GM21529 (cell line): ENCODE results near the gene AKR7A3.
"Not testable (repeated sequence)": the region's sequence is repeated elsewhere in the genome, so short reads cannot be mapped to it uniquely, and the experiment has no call there.

Source experiments
- ATAC-seq: cut with Tn5 transposase; IDR thresholded peaks from one replicate; pipeline ENCODE4 v1.9.1; 2021; ENCODE audit not compliant: unreplicated experiment

Gene AKR7A3

DNA sequence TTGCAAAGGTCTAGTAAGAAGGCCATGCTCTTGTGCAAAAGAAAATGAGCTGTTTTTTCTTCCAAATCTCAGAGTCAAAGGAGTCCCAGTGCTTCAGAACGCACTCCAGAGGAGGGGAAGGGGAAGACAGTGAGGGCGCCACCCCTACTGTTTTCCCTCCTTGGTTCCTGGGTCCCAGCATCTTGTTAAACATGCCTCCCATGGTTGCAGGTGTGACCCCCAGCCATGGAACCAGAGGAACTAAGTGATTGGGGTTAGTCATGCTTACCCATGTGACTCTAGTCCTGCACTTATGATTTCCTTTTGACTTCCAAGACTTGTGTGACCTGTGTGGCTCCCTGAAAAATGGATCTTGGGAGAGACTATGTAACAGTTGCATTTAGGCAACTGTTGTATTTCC lies 6.1 kb upstream of the AKR7A3 start:
- no peak for ATAC-seq

- no peak for ATAC-seq
These were observed 674 bp upstream of the AKR7A3 start for GRCh38 chr1:19289244-19289643.

- ATAC-seq: no peak
These were observed 959 bp downstream of the AKR7A3 start for GRCh38 chr1:19287436-19288185.

GRCh38 chr1:19285807-19286206 lies 2.8 kb downstream of the AKR7A3 start:
- ATAC-seq: not testable (repeated sequence)

DNA sequence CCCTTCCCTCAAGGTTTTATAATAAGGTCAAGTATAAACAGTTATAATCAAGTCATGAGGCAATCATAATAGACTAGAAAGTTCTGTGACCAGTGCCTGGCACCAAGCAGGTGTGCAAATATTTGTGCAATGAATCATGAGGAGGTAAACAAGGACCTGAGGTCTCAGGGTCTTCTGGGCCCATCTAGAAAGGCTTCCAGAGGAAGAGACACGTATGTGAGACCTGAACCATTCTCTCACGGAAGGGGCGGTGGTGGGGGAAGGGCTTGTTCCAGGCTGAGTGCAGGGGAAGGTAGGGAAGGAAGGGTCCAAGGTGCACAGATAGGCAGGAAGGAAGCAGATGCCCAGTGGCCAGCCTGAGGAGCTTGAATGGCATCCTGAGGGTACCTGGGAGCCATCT lies 3.2 kb downstream of the AKR7A3 start:
- not testable (repeated sequence) for ATAC-seq

DNA sequence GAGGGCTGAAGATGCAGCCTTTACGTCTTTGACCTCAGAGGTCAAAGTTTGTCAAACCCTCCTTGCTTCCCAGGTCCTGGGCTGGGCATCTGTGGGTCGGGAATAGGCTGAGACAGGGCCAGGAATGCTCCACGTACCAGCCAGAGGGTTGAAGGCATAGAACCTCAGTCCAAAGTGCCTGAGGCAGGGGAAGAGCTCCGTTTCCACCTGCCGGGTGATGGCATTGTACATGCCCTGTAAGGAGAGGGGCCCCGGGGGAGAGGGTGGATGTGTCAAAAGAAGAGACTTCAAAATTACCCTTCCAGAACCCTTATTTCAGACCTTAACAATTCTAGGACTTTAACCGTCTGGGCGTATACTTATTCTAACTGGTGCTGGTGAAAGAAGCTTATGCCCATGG lies 3.7 kb downstream of the AKR7A3 start:
- ATAC-seq: no peak

DNA sequence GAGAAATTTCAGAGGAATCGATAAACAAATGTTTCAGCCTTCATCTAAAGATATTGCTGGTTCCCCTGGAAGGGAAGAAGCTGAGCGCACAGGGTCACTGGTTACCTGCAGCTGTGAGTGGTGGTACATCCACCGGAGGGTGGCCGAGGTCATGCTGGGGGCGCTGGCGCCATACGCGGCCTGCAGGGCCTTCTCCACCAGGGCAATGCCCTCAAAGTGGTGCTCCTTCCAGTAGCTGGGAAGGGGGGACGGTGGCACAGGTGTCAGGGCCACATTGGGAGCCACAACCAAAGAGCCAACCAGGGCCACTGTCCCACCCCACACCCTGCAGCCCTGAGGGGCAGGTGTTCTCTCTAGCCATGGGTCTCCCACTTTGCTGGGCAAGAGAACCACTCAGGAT lies 4.7 kb downstream of the AKR7A3 start:
- no peak for ATAC-seq

- no peak for ATAC-seq
These were observed 13.9 kb downstream of the AKR7A3 start for GRCh38 chr1:19274636-19275035.

DNA sequence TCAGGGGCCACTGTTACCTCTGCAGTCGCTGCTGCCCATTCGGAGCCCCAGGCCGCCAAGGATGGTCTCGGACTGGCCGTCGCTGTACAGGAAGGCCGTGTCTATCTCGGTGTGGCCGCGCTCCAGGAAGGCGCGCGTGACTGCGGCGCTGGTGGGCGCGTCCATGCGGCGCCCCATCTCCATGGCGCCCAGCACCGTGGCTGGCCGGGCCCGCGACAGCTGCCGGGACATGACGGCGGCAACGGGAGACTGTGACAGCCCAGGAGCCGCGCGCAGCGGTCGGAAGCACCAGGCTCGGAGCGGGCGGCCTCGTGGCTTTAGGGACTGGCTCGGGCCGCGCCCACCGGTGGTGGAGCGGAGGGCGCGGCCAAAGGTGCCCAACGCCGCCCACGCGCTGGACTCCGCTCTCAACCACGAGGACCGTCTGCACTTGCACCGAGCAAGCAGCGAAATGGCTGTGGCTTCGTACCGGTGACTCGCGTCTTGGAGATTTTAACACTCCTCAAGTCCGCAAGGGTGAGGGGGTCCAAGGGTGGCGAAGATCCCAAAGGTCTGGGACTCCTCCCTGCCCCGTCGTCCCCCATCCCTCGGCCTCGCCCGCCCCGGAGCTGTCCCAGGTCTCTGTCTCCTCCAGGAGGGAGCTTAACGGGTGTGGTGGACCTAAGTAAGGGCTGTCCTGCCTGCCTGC lies 14.6 kb downstream of the AKR7A3 start:
- ATAC-seq: not testable (repeated sequence)

- no peak for ATAC-seq
These were observed 15.3 kb downstream of the AKR7A3 start for GRCh38 chr1:19273106-19273843.

DNA sequence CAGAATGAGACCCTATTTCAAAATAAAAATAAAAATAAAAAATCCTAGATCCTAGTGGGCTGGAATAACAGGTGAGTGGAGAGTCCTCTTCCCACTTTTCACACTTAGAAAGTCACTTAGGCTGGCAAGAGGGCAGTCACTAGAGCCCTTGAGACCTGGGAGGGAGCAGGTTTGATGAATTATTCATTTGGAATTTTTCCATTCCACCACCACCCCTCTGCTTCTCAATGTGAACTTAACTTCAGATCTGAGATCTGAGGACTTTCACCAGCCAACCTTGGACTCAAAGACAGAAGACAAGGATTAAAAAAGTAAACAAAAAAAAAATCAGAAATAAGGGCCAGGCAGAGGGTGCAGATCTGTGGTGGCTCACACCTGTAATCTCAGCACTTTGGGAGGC lies 16.5 kb downstream of the AKR7A3 start:
- ATAC-seq: no peak

- ATAC-seq: not testable (repeated sequence)
These were observed 18.2 kb downstream of the AKR7A3 start for GRCh38 chr1:19270343-19270730.

DNA sequence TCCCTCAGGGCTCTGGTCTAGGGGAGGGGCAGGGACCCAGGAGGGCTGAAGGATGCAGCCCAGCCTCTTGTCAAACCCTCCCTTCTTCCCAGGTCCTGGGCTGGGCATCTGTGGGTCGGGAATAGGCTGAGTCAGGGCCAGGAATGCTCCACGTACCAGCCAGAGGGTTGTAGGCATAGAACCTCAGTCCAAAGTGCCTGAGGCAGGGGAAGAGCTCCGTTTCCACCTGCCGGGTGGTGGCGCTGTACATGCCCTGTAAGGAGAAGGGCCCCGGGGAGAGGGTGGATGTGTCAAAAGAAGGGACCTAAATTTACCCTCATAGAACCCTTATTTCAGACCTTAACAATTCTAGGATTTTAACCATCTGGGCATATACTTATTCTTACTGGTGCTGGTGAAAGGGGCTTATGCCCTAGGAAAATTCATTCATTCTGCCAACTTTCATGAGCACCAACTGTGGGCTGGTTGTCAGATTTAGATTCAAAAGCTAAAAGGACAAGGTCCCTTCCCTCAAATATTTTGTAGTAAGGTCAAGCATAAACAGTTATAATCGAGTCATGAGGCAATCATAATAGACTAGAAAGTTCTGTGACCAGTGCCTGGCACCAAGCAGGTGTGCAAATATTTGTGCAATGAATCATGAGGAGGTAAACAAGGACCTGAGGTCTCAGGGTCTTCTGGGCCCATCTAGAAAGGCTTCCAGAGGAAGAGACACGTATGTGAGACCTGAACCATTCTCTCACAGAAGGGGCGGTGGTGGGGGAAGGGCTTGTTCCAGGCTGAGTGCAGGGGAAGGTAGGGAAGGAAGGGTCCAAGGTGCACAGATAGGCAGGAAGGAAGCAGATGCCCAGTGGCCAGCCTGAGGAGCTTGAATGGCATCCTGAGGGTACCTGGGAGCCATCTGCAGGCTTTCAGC lies 18.9 kb downstream of the AKR7A3 start:
- ATAC-seq: not testable (repeated sequence)

DNA sequence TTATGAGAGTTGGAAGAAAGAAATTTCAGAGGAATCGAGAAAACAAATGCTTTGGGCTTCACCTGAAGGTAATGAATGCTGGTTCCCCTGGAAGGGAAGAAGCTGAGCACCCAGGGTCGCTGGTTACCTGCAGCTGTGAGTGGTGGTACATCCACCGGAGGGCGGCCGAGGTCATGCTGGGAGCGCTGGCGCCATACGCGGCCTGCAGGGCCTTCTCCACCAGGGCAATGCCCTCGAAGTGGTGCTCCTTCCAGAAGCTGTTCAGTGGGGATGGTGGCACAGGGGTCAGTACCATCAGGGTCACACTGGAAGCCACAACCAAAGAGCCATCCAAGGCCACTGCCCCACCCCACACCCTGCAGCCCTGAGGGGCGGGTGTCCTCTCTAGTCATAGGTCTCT lies 20.1 kb downstream of the AKR7A3 start:
- no peak for ATAC-seq

GRCh38 chr1:19262744-19263143 lies 25.8 kb downstream of the AKR7A3 start:
- ATAC-seq: no peak

GRCh38 chr1:19262047-19262446 lies 26.5 kb downstream of the AKR7A3 start:
- no peak for ATAC-seq

- ATAC-seq: no peak
These were observed 28.1 kb downstream of the AKR7A3 start for GRCh38 chr1:19260211-19261138.

DNA sequence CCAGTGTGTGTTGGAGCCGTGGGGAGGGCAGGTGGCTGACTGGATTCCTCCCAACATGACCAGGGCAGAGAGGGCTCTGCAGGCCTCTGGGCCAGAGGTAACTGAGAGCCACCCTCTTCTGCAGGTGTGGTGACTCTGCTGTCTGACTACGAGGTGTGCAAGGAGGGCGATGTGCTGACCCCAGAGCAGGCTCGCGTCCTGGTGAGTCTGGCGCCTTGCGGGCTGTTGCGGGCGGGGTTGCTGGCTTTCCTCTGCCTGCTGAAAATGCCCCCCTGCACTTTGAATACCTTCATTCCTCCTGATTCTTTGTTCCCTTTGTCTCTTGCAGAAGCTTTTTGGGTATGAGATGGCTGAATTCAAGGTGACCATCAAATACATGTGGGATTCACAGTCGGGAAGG lies 30.2 kb downstream of the AKR7A3 start:
- no peak for ATAC-seq

- ATAC-seq: no peak
These were observed 31.2 kb downstream of the AKR7A3 start for GRCh38 chr1:19257178-19257914.
